Measurements from ENCODE around the gene ZNF276. TPM values are rescaled to one million over a fixed set of nuclear protein-coding genes. Genes with fewer than 3 reads are reported as not detected.
"Not testable (repeated sequence)": the region's sequence is repeated elsewhere in the genome, so short reads cannot be mapped to it uniquely, and the experiment has no call there.

ZNF276 gene
- total RNA-seq, 1 donor from 2014 or later = 25.4 TPM

DNA sequence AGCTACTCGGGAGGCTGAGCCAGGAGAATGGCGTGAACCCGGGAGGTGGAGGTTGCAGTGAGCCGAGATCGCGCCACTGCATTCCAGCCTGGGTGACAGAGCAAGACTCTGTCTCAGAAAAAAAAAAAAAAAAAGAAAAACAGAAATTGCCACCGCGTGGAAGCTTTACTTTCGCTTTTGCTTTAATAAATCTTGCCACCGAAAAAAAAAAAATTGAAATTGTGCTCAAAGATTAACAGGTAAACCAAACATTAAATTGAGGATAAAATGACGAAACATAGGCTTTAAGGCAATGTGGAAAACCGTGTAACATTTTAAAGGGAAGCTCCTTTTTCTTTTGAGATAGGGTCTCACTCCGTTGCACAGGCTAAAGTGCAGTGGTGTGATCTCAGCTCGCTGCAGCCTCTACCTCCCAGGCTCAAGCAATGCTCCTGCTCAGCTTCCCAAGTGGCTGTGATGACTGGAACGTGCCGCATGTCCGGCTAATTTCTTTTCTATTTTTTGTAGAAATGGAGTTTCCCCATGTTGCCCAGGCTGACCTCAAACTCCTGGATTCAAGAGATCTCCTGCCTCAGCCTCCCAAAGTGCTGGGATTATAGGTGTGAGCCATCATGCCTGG is 40.1 kb downstream of the ZNF276 start:
- Mint-ChIP-seq H3K4me1 (ENCODE audit: unreplicated experiment) (no peaks in the 10 kb centered on the region), H3K36me3 (ENCODE audit: low read depth, unreplicated experiment) (peaks cover 14% of the 10 kb centered on the region), H3K9me3 (ENCODE audit: unreplicated experiment) (no peaks in the 10 kb centered on the region), H3K4me3 (ENCODE audit: unreplicated experiment) (no peak overlapping the region), H3K27ac (ENCODE audit: unreplicated experiment) (no peak overlapping the region), H3K27me3 (ENCODE audit: unreplicated experiment) (peaks cover 3% of the 10 kb centered on the region)
- no peak for DNase-seq (ENCODE audit: low spot score)
- no peak for TF ChIP-seq CTCF (IDR thresholded peaks at IDR 0.05; ENCODE audit: unreplicated experiment)

DNA sequence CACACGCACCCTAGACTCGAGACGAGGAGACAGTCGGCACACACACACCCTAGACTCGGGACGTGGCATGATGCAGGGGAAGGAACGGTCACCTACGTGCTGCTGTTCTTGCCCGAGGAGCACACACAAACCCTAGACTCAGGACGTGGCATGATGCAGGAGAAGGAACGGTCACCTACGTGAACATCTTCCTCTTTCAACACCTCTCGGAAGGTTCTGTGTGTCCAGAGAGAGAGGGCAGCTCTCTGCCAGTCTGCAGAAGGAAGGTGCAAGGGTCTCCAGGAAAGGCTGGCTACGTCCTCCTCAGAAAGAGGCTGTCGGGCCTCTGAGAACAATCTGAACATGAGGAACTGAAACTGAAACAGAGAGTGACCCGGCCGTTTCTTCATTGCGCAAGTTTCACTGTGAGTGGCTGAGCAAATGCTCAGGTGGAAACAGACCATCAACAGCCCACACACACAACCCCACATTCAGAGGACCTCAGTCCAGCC is 43.4 kb downstream of the ZNF276 start:
- DNase-seq (ENCODE audit: low spot score) = no peak
- Mint-ChIP-seq H3K36me3 (ENCODE audit: low read depth, unreplicated experiment) (peaks cover 30% of the 10 kb centered on the region), H3K27me3 (ENCODE audit: unreplicated experiment) (peaks cover 1% of the 10 kb centered on the region), H3K4me1 (ENCODE audit: unreplicated experiment) (no peaks in the 10 kb centered on the region), H3K27ac (ENCODE audit: unreplicated experiment) (no peak overlapping the region), H3K9me3 (ENCODE audit: unreplicated experiment) (no peaks in the 10 kb centered on the region), H3K4me3 (ENCODE audit: unreplicated experiment) (peak overlapping the region; percentile 37)
- no peak for TF ChIP-seq CTCF (IDR thresholded peaks at IDR 0.05; ENCODE audit: unreplicated experiment)

DNA sequence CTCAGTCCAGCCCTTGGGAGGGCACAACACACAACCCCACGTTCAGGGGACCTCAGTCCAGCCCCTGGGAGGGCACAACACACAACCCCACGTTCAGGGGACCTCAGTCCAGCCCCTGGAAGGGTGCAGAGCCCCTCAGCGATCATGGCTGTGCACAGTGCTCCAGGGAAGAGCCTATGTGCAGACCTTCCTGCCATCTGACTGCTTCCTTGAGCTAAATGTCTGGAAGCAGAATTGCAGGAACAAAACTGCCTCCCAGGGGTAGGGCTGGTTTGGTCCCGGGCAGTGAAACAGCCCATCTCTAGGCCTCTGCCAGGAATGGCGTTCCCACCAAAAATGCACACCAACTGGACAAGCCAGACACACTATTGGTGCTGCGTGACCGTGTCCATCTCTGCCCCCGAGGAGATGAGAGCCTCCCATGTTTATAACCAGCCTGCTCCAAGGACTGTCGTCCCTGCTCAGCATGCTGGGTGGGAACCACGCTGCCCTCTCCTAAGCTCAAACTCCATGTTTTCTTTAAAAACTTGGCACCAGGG is 44.0 kb downstream of the ZNF276 start:
- H3K4me1 Mint-ChIP-seq (ENCODE audit: unreplicated experiment) = no peaks in the 10 kb centered on the region
- H3K27ac Mint-ChIP-seq (ENCODE audit: unreplicated experiment) = no peak overlapping the region
- no peak for DNase-seq (ENCODE audit: low spot score)
- no peaks in the 10 kb centered on the region for H3K9me3 Mint-ChIP-seq (ENCODE audit: unreplicated experiment)
- no peak for TF ChIP-seq CTCF (IDR thresholded peaks at IDR 0.05; ENCODE audit: unreplicated experiment)
- H3K27me3 Mint-ChIP-seq (ENCODE audit: unreplicated experiment) = peaks cover 1% of the 10 kb centered on the region
- no peak overlapping the region for H3K4me3 Mint-ChIP-seq (ENCODE audit: unreplicated experiment)
- H3K36me3 Mint-ChIP-seq (ENCODE audit: low read depth, unreplicated experiment) = peaks cover 28% of the 10 kb centered on the region

GRCh38 chr16:89770367-89770766 is 49.0 kb downstream of the ZNF276 start:
- peaks cover 38% of the 10 kb centered on the region for H3K36me3 Mint-ChIP-seq (ENCODE audit: low read depth, unreplicated experiment)
- H3K27ac Mint-ChIP-seq (ENCODE audit: unreplicated experiment) = no peak overlapping the region
- no peaks in the 10 kb centered on the region for H3K4me1 Mint-ChIP-seq (ENCODE audit: unreplicated experiment)
- H3K9me3 Mint-ChIP-seq (ENCODE audit: unreplicated experiment) = no peaks in the 10 kb centered on the region
- DNase-seq (ENCODE audit: low spot score) = no peak
- TF ChIP-seq CTCF (IDR thresholded peaks at IDR 0.05; ENCODE audit: unreplicated experiment) = no peak
- H3K27me3 Mint-ChIP-seq (ENCODE audit: unreplicated experiment) = peaks cover 2% of the 10 kb centered on the region
- no peak overlapping the region for H3K4me3 Mint-ChIP-seq (ENCODE audit: unreplicated experiment)

GRCh38 chr16:89775223-89775622 is 53.9 kb downstream of the ZNF276 start:
- no peak overlapping the region for H3K27ac Mint-ChIP-seq (ENCODE audit: unreplicated experiment)
- H3K4me3 Mint-ChIP-seq (ENCODE audit: unreplicated experiment) = no peak overlapping the region

DNA sequence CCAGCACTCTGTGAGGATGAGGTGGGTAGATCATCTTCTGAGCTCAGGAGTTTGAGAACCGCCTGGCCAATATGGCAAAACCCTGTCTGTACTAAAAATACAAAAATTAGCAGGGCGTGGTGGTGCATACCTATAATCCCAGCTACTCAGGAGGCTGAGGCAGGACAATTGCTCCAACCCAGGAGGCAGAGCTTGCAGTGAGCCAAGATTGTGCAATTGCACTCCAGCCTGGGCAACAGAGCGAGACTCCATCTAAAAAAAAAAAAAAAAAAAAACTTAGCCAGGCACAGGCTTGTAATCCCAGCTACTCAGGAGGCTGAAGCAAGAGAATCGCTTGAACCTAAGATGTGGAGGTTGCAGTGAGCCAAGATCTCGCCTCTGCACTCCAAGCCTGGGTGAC is 56.9 kb downstream of the ZNF276 start:
- DNase-seq (ENCODE audit: low spot score); H3K27me3 Mint-ChIP-seq (ENCODE audit: unreplicated experiment); H3K4me1 Mint-ChIP-seq (ENCODE audit: unreplicated experiment); H3K4me3 Mint-ChIP-seq (ENCODE audit: unreplicated experiment); H3K9me3 Mint-ChIP-seq (ENCODE audit: unreplicated experiment); H3K27ac Mint-ChIP-seq (ENCODE audit: unreplicated experiment): not testable (repeated sequence)
- peaks cover 20% of the 10 kb centered on the region for H3K36me3 Mint-ChIP-seq (ENCODE audit: low read depth, unreplicated experiment)

More at GRCh38 chr16:89775223-89775622, 53.9 kb downstream of the ZNF276 start:
- no peak for DNase-seq (ENCODE audit: low spot score)
- H3K9me3 Mint-ChIP-seq (ENCODE audit: unreplicated experiment) = no peaks in the 10 kb centered on the region
- peaks cover 24% of the 10 kb centered on the region for H3K36me3 Mint-ChIP-seq (ENCODE audit: low read depth, unreplicated experiment)
- H3K4me1 Mint-ChIP-seq (ENCODE audit: unreplicated experiment) = no peaks in the 10 kb centered on the region
- TF ChIP-seq CTCF (IDR thresholded peaks at IDR 0.05; ENCODE audit: unreplicated experiment) = no peak
- peaks cover 2% of the 10 kb centered on the region for H3K27me3 Mint-ChIP-seq (ENCODE audit: unreplicated experiment)
